GM12878 (cell line): ENCODE results near the gene CTNNA3. TPM values are rescaled to one million over a fixed set of nuclear protein-coding genes. Genes with fewer than 3 reads are reported as not detected.

Experiments
- ASH2L ChIP-seq: fragments of 300-600, 200-600 bp; sonication (generic); IDR thresholded peaks from 2 replicates; pipeline ENCODE4 v1.6.1; 2017; ENCODE audit warnings: low read depth, mild to moderate bottlenecking, borderline replicate concordance
- BACH1 ChIP-seq: fragments of 450-650 bp; IDR thresholded peaks from 2 replicates; pipeline ENCODE4 v1.6.1; 2017; ENCODE audit warnings: mild to moderate bottlenecking, borderline replicate concordance
- CHD4 ChIP-seq: fragments of 200-600 bp; sonication (generic); IDR thresholded peaks from 2 replicates; pipeline ENCODE4 v1.6.1; 2016; ENCODE audit warnings: mild to moderate bottlenecking
- CREB1 ChIP-seq: IDR thresholded peaks from 2 replicates; pipeline ENCODE4 v1.6.1; 2012; ENCODE audit warnings: low read depth, mild to moderate bottlenecking, inconsistent platforms
- EED ChIP-seq: sonication (generic); IDR thresholded peaks from 2 replicates; pipeline ENCODE4 v1.6.1; 2016; ENCODE audit warnings: antibody characterized with exemption, low read depth
- KLF5 ChIP-seq: fragments of 450-650 bp; IDR thresholded peaks from 2 replicates; pipeline ENCODE4 v1.6.1; 2014; ENCODE audit warnings: mild to moderate bottlenecking; ENCODE audit not compliant: partially characterized antibody
- MEF2B ChIP-seq: fragments of 450-650 bp; IDR thresholded peaks from 2 replicates; pipeline ENCODE4 v1.6.1; 2018; ENCODE audit warnings: mild to moderate bottlenecking, moderate library complexity; ENCODE audit not compliant: partially characterized antibody, poor library complexity, severe bottlenecking
- MYB ChIP-seq: fragments of 150-350 bp; IDR thresholded peaks from 2 replicates; pipeline ENCODE4 v1.6.1; 2014; ENCODE audit warnings: mild to moderate bottlenecking, low read depth, low read length, borderline replicate concordance
- NFXL1 ChIP-seq: fragments of 450-650 bp; IDR thresholded peaks from 2 replicates; pipeline ENCODE4 v1.6.1; 2017; ENCODE audit warnings: antibody characterized with exemption, mild to moderate bottlenecking, borderline replicate concordance
- NR2C2 ChIP-seq: IDR thresholded peaks from 2 replicates; pipeline ENCODE4 v1.6.1; 2011; ENCODE audit warnings: borderline replicate concordance, low read depth; ENCODE audit not compliant: control insufficient read depth, insufficient read length
- NR2F1 ChIP-seq: fragments of 450-650 bp; conservative IDR thresholded peaks from 2 replicates; pipeline ENCODE4 v1.6.1; 2017; ENCODE audit warnings: mild to moderate bottlenecking
- PAX5 ChIP-seq: IDR thresholded peaks from 2 replicates; pipeline ENCODE4 v1.6.1; 2011; ENCODE audit warnings: low read depth, low read length, borderline replicate concordance
- PBX3 ChIP-seq: IDR thresholded peaks from 2 replicates; pipeline ENCODE4 v1.6.1; 2011; ENCODE audit warnings: mild to moderate bottlenecking, low read depth, low read length, moderate library complexity; ENCODE audit not compliant: insufficient replicate concordance
- POLR2AphosphoS2 ChIP-seq: IDR thresholded peaks from 2 replicates; pipeline ENCODE4 v1.6.1; 2011; ENCODE audit warnings: low read depth, mild to moderate bottlenecking, low read length, improper control_type of control experiment, moderate library complexity
- SP1 ChIP-seq: IDR thresholded peaks from one replicate; pipeline ENCODE4 v1.6.1; 2011; ENCODE audit warnings: low read depth, low read length
- SREBF1 ChIP-seq: IDR thresholded peaks from 2 replicates; pipeline ENCODE4 v1.6.1; 2012; ENCODE audit warnings: mild to moderate bottlenecking, low read length
- SUPT20H ChIP-seq: IDR thresholded peaks from 2 replicates; pipeline ENCODE4 v1.6.1; 2011; ENCODE audit warnings: low read depth, mild to moderate bottlenecking, low read length, moderate library complexity, borderline replicate concordance; ENCODE audit not compliant: control insufficient read depth
- TCF3 ChIP-seq: IDR thresholded peaks from 2 replicates; pipeline ENCODE4 v1.6.1; 2012; ENCODE audit warnings: low read depth, mild to moderate bottlenecking, low read length, borderline replicate concordance; ENCODE audit not compliant: insufficient read depth
- TCF7 ChIP-seq: IDR thresholded peaks from 2 replicates; pipeline ENCODE4 v1.6.1; 2014; ENCODE audit warnings: antibody characterized with exemption, borderline replicate concordance
- ZBTB4 ChIP-seq: fragments of 450-650 bp; formaldehyde crosslinking; IDR thresholded peaks from 2 replicates; pipeline ENCODE4 v1.4.0; 2022; ENCODE audit warnings: mild to moderate bottlenecking, moderate library complexity
- ZNF24 ChIP-seq: fragments of 450-650 bp; IDR thresholded peaks from 2 replicates; pipeline ENCODE4 v1.6.1; 2017; ENCODE audit warnings: antibody characterized with exemption, mild to moderate bottlenecking
- ZNF687 ChIP-seq: fragments of 450-650 bp; IDR thresholded peaks from 2 replicates; pipeline ENCODE4 v1.6.1; 2017; ENCODE audit warnings: mild to moderate bottlenecking, moderate library complexity
- polyA plus RNA-seq, 11 experiments: library from polyadenylated mRNA; depleted of rRNA in 4 of 11; unstranded in 6 of 11; stranded (reverse) in 5 of 11; fragments of >200 nt; fragmentation: Nextera tagmentation in 4 of 11; fragmentation: Illumina TruSeq in 1 of 11; extraction: Ambion mirVana in 4 of 11; extraction: Trizol in 1 of 11; gene quantifications; 1 replicate in 1 of 11; 2 replicates in 10 of 11; pipeline versions ENCODE4 v1.2.1 to v1.2.3, GENCODE V29; 2011 to 2016; ENCODE audit warnings: inconsistent platforms in 2 of 11, missing spikeins in 2 of 11, low read depth in 1 of 11
- total RNA-seq, 4 experiments: library from RNA; depleted of rRNA in 3 of 4; stranded (reverse); fragments of >200 nt in 3 of 4; fragmentation: Illumina TruSeq in 1 of 4; extraction: Trizol in 1 of 4; gene quantifications; 2 replicates each; pipeline versions ENCODE4 v1.2.1 to v1.2.3, GENCODE V29; 2013 to 2021

The CTNNA3 gene
- total and polyA plus RNA-seq, 10 of the 15 experiments (the other 5 are each of a cell fraction or from before 2014, with no cell fraction given): under 0.01 to 4.5 (median 0.22) TPM; not detected in 2

- TF ChIP-seq CREB1: peak; percentile 73
- no peak for TF ChIP-seq PBX3
- no peak for TF ChIP-seq NFXL1
- no peak for TF ChIP-seq TCF3
- no peak for TF ChIP-seq CHD4
- peak; percentile 99 for TF ChIP-seq BACH1
- TF ChIP-seq KLF5: no peak
- TF ChIP-seq NR2C2: no peak
- peak; percentile 51 for TF ChIP-seq PAX5
- TF ChIP-seq ZBTB4 (CRISPR knock-in tag): no peak
- peak; percentile 72 for TF ChIP-seq NR2F1
- TF ChIP-seq POLR2AphosphoS2: no peak
- peak; percentile 52 for TF ChIP-seq EED
- TF ChIP-seq SUPT20H: no peak
- TF ChIP-seq SP1: no peak
- TF ChIP-seq SREBF1: no peak
- TF ChIP-seq MEF2B: peak; percentile 73
- no peak for TF ChIP-seq ASH2L
- no peak for TF ChIP-seq TCF7
- TF ChIP-seq MYB: no peak
- TF ChIP-seq ZNF687: 0 out of 2 replicates have a peak, but pooled peaks have one; percentile 51
- TF ChIP-seq ZNF24: peak; percentile 70; the same call in 1 of the 2 replicates
Observed at GRCh38 chr10:65891073-65891981, 1804.7 kb downstream of the CTNNA3 start (continued).
